ENCODE results near the gene FUT2. TPM values are rescaled to one million over a fixed set of nuclear protein-coding genes. Genes with fewer than 3 reads are reported as not detected.

Gene FUT2
- 0.11 TPM in 1 of 2 replicates, not detected in the other for total RNA-seq

DNA sequence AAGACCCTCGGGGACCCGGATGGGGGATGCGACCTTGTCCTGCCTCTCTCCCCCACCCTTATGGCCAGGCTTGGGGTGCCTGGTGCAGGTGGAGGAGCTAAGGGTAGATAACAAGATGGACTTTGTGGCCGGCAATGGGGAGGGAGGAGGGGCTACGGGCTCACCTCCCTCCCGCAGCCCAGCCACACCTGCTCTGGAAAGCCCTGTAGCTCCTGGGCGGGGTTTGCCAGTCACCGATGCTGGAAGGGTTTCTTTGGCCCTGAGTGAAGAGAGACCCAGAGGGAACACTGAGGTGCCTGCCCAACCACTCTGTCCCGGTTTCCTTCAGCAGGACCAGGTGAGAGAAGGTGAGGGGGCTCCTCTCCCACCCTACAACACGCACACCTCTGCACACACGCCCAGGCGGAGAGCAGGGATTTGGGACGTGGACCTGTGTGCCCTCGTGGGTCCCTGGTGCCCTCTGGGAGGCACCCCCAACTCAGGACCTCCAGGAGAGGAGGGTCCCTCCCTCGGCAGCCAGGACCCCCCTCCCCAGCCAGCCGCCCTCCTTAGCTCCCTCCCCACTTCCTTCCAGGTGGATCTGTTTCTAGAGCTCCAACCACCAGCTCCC lies at the start of gene FUT2:
Gene FUT2, plus strand, starts transcription at position 229 of the 610 bp plus-strand sequence. CDS start 6,986 bp downstream, outside the sequence.

DNA sequence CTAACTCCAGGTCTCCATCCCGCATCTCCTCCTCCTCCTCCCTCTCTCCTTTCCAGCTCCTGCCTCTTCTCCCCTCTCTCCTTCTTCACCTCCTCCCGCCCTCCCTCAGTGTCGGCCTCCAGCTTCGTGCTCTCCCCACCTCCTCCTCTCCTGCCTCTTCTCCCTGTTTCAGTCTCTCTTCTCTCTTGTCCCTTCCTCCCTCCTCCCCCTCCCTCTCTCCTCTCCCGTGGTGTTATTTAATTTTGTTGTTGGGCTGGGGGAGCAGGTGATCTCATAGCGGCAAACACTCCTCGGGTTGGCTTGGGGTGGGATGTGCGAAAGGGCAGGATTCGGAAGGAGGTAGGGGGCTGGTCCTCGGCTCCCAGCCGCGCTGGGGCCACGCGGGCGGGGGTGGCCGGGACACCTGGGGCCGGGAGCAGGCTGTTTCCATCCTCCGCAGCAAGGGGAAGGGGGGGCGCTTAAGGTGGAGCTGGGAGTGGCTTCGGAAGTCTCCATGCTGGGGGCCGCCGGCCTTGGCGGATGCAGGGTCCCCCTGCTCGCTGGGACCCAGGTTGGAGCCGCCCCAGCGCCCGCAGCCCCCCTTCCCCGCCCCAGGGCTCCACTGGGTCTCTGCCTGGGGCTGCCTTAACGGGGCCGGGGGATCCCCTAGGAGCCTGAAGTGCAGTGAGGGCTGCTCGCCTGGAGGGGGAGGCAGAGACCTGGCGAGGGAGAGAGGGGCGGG lies 49.6 kb upstream of the FUT2 start, which contains the start of gene CA11:
Gene CA11, minus strand, starts transcription at position 187 of the 721 bp plus-strand sequence. CDS start 555 bp downstream, outside the sequence.

GRCh38 chr19:48672994-48673393 lies 22.8 kb upstream of the FUT2 start, which contains the start of gene NTN5:
Gene NTN5, minus strand, starts transcription at chr19:48673017. Its CDS starts 2,031 bp downstream, at chr19:48670986.

GRCh38 chr19:48719263-48720171 lies 23.7 kb downstream of the FUT2 start, which contains the start of gene MAMSTR:
Gene MAMSTR, minus strand, starts transcription at chr19:48719725. Its CDS starts 694 bp downstream, at chr19:48719031.

DNA sequence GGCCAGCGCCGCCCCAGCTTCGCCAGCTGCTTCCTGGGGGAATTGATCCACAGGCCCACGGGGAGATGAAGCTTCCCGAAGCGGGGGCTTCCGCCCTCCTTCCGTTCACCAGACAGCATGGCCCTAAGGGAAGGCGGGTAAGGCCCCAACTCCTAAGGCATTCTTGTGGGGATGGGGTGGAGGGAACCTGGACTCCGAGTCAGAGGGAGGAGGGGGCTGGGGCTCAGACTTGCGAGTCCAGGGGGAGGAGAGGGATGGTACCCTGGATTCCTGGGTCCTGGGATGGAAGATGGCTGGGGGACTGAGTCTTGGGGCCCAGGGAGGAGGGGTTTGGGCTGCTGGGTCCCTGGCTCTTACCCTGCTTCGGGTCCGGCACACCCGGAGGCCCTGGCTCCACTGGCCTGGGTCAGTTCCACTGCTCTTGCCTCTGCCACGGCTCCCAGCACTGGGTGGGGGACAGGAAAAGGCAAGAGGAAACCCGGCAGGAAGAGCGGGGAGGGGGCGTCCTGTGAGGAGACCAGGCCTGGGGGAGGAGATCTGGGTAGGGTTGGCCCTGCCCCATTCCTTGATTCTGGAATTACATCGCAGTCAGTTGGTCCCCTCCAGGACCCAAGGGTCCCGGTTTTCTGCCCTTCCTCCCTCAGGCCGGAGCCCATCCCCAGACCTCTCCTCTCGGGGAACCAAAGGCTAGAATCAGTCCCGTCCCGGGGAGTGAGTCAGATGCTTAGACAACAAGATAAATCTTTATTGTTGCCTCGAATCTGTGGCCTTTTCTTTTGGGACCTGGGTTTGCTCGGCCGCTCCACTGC lies 44.6 kb downstream of the FUT2 start, which contains the start of gene RASIP1:
Gene RASIP1, minus strand, starts transcription at position 447 of the 809 bp plus-strand sequence. Its CDS starts 328 bp downstream, at position 119.

DNA sequence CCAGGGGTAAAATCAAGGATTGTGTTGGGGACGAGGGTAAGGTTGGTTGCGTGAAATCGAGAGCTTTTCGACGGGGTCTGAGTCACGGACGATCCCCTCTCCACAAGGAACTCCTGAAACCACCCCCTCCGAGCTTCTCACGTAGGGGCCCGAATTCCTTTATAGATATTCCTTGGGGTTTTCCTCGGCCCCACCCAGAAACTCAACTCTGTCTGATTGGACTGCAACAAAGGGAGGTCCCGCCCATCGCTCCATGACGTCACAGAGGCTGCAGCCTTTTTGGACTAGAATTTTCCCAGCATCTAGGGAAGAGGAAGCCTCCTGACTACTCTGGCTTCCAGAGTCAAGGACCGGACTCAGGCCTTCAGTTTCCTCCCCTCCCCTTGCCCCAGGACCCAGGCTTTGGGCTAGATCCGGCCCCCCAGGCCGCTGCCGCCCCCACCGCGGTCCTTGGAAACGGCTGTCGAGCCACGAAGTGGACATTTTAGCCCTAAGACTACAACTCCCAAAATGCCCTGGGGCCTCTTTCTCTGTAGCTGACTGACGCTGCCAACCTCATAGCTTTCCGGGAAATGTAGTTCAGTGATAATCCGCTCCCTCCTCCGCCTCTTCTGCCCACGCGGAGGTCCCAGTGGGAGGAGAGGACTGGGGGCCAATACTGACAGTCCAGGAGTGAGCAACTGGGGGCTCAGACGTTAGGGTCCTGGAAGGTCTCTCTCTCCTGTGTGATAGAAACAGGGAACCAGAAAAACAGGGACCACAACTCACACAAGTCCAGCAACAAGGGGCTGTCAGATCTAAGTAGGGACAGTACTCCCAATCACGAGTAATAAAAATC lies 51.2 kb downstream of the FUT2 start, which contains the start of gene IZUMO1:
Gene IZUMO1, minus strand, starts transcription at position 172 of the 838 bp plus-strand sequence. CDS start 1,050 bp downstream, outside the sequence.

DNA sequence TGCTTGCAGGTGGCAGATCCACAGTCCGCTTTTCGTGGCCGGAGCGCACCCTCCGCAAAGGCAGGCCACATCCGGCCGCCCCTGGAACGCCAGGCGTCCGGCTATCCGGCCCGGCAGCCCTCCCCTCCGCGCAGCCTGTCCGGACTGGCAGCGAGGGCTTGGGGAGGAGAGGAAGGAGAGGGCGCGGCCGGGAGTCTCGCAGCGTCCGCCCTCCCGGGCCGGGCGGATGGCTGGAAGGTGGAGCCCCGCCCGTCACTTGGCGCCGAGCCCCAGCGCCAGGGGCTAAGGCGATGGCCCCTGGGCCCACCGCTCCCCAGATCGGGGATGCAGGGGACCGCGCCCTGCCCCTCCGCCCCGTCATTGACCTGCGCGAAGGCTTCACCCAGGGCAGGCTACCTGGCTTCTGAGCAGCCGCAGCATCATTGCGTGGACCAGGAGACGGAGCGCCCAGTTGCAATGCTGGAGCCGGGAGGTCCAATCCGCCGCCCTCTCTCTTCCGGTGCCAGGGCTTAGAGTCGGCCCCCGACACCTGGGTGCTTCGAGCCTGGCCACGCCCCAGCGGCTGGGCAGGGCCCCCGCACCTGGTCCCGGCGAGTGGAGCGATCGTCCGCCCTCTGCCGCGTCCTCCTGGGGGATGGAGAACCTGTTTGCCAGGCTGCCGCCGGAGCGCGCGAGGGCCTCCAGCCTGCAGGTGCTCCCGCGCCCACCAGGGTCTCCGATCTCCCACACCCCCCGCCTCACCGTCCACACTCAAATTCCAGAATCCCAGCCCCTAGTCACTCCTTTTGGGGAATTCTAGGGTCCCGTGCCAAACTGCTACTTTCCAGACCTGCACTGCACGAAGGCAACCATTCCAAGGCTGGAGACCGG lies 57.0 kb downstream of the FUT2 start, which contains the start of gene FUT1:
Gene FUT1, minus strand, starts transcription at position 146 of the 870 bp plus-strand sequence. CDS start 1,360 bp downstream, outside the sequence.

GRCh38 chr19:48755084-48755641 lies 59.4 kb downstream of the FUT2 start, which contains the start of gene FGF21:
Gene FGF21, plus strand, starts transcription at chr19:48755524. Its CDS starts 713 bp downstream, at chr19:48756237.

Other genes with a start within 250 kb of the FUT2 start
- 28.5 and 40.9 TPM in 2 replicates for gene GRWD1, start 250.0 kb upstream of the FUT2 start, total RNA-seq
- gene KCNJ14, start 240.4 kb upstream of the FUT2 start, total RNA-seq = 0.33 and 0.37 TPM in 2 replicates
- 49.9 and 52.8 TPM in 2 replicates for gene CYTH2, start 226.6 kb upstream of the FUT2 start, total RNA-seq
- under 0.01 and 0.37 TPM in 2 replicates for gene LMTK3, start 184.1 kb upstream of the FUT2 start, total RNA-seq
- not detected in 2 replicates for gene SULT2B1, start 143.8 kb upstream of the FUT2 start, total RNA-seq
- not detected in 2 replicates for gene SPACA4, start 89.2 kb upstream of the FUT2 start, total RNA-seq
- gene FAM83E, start 80.9 kb upstream of the FUT2 start, total RNA-seq = 0.25 and 0.77 TPM in 2 replicates
- 1,690 and 1,891 TPM in 2 replicates for gene RPL18, start 76.8 kb upstream of the FUT2 start, total RNA-seq
- gene SPHK2, start 76.5 kb upstream of the FUT2 start, total RNA-seq = 7.4 and 8.4 TPM in 2 replicates
- 3.9 and 7.6 TPM in 2 replicates for gene DBP, start 58.6 kb upstream of the FUT2 start, total RNA-seq
- gene CA11, start 49.8 kb upstream of the FUT2 start, total RNA-seq = 0.77 and 2.1 TPM in 2 replicates
- not detected in 2 replicates for gene NTN5, start 23.0 kb upstream of the FUT2 start, total RNA-seq
- 1.1 and 1.2 TPM in 2 replicates for gene MAMSTR, start 23.8 kb downstream of the FUT2 start, total RNA-seq
- 0.44 and 0.87 TPM in 2 replicates for gene RASIP1, start 44.6 kb downstream of the FUT2 start, total RNA-seq
- gene IZUMO1, start 50.9 kb downstream of the FUT2 start, total RNA-seq = not detected in 2 replicates
- gene FUT1, start 56.7 kb downstream of the FUT2 start, total RNA-seq = 0.33 and 1.1 TPM in 2 replicates
- not detected in 2 replicates for gene FGF21, start 59.6 kb downstream of the FUT2 start, total RNA-seq
- 27.8 and 36.2 TPM in 2 replicates for gene BCAT2, start 115.1 kb downstream of the FUT2 start, total RNA-seq
- gene HSD17B14, start 140.5 kb downstream of the FUT2 start, total RNA-seq = 6.0 and 16.1 TPM in 2 replicates
- gene PLEKHA4, start 172.6 kb downstream of the FUT2 start, total RNA-seq = 12.0 and 15.5 TPM in 2 replicates
- 124 and 144 TPM in 2 replicates for gene PPP1R15A, start 176.4 kb downstream of the FUT2 start, total RNA-seq
- gene TULP2, start 202.8 kb downstream of the FUT2 start, total RNA-seq = 0.37 TPM in 1 of 2 replicates, not detected in the other
- 69.9 and 197 TPM in 2 replicates for gene NUCB1, start 204.3 kb downstream of the FUT2 start, total RNA-seq
- not detected in 2 replicates for gene DHDH, start 237.7 kb downstream of the FUT2 start, total RNA-seq